SKM-1 treated with dmso at 0.1 percent for 144 hours (cell line): ENCODE results near the gene RPL18A.
A peak's percentile ranks its signal among the peaks of the same experiment; 100 is the strongest.

ENCODE experiments used
- DNase-seq: peaks from one replicate; lab custom pipeline; 2025; ENCODE audit not compliant: unreplicated experiment; lab: John Stamatoyannopoulos, UW

The RPL18A gene

GRCh38 chr19:17841810-17842662 lies 17.7 kb upstream of the RPL18A start:
- DNase-seq, result no peak

GRCh38 chr19:17842663-17843291 lies 16.9 kb upstream of the RPL18A start:
- no peak for DNase-seq

- no peak for DNase-seq
Measured at GRCh38 chr19:17843292-17843827, 16.4 kb upstream of the RPL18A start.

- DNase-seq, result no peak
Measured at GRCh38 chr19:17843908-17844490, 15.7 kb upstream of the RPL18A start.

- DNase-seq, result no peak
Measured at GRCh38 chr19:17846146-17846545, 13.6 kb upstream of the RPL18A start.

- no peak for DNase-seq
Measured at GRCh38 chr19:17847538-17848366, 12.0 kb upstream of the RPL18A start, which contains the start of gene JAK3. TSS of gene JAK3 (minus strand) at chr19:17847982. CDS start at chr19:17844417, 3,565 bp downstream.

- DNase-seq, result no peak
Measured at GRCh38 chr19:17848595-17849292, 11.0 kb upstream of the RPL18A start.

- DNase-seq, result no peak
Measured at GRCh38 chr19:17854061-17854460, 5.6 kb upstream of the RPL18A start.

- peak; percentile 65 for DNase-seq
Measured at GRCh38 chr19:17855280-17856152, 4.2 kb upstream of the RPL18A start.

- no peak for DNase-seq
Measured at GRCh38 chr19:17860331-17860992, 752 bp downstream of the RPL18A start.

- DNase-seq, result no peak
Measured at GRCh38 chr19:17860993-17861360, 1.3 kb downstream of the RPL18A start.

GRCh38 chr19:17861542-17862402 lies 2.1 kb downstream of the RPL18A start:
- no peak for DNase-seq

- DNase-seq, result no peak
Measured at GRCh38 chr19:17862711-17863519, 3.2 kb downstream of the RPL18A start.

GRCh38 chr19:17863520-17864182 lies 3.9 kb downstream of the RPL18A start:
- no peak for DNase-seq

GRCh38 chr19:17865364-17866311 lies 5.9 kb downstream of the RPL18A start:
- no peak for DNase-seq
